Activated T-cell treated with anti-CD3 and anti-CD28 coated beads for 1 hour (primary cell): ENCODE results near the gene GZMH.
"Not testable (repeated sequence)": the region's sequence is repeated elsewhere in the genome, so short reads cannot be mapped to it uniquely, and the experiment has no call there.

Experiments
- DNase-seq: peaks from one replicate; pipeline ENCODE4 v3.0.0-alpha.2; 2020; ENCODE audit warnings: low read depth

The GZMH gene

DNA sequence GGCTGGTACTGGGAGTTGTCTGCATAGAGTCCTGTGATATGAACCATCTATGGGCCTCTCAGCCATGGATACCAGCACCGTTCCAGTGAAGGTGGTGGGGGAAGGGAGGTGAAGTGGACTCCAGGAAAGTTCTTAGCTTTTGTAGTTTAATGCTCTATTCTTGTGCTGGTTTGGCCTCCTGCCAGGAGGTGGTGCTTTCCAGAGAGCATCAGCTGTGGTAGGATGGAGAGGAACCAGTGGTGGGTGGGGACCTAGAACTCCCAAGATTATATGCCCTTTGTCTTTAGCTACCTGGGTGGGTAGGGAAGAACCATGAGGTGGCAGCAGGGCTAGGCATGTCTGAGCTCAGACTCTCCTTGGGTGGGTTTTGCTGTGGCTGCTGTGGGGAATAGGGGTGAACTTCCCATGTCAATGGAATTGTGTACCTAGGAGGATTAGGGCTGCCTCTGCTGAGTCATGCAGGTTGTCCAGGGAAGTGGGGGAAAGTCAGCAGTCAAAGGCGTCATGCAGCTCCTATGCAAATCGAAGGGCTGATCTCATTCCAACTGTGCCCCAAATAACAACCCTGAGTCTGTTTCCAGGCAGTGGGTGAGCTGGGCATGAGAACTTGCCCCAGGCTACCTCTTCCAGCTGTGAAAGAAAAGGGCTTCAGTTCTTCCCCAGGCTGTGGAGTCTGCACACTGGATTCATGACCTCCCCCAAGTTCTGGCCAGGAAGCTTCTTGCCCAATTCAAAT, 14.2 kb downstream of the GZMH start:
- DNase-seq = no peak

DNA sequence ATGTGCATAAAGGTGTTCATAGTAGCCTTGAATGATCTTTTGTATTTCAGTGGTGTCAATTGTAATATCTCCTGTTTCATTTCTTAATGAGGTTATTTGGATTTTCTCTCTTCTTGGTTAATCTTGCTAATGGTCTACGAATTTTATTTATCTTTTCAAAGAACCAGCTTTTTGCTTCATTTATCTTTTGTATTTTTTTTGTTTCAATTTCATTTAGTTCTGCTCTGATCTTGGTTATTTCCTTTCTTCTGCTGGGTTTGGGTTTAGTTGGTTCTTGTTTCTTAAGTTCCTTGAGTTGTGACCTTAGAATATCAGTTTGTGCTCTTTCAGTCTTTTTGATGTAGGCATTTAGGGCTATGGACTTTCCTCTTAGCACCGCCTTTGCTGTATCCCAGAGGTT, 18.5 kb downstream of the GZMH start:
- DNase-seq = not testable (repeated sequence)

DNA sequence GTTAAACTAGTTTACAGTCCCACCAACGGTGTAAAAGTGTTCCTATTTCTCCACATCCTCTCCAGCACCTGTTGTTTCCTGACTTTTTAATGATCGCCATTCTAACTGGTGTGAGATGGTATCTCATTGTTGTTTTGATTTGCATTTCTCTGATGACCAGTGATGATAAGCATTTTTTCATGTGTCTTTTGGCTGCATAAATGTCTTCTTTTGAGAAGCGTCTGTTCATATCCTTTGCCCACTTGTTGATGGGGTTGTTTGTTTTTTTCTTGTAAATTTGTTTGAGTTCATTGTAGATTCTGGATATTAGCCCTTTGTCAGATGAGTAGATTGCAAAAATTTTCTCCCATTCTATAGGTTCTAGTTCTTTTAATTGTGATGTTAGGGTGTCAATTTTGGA, 25.1 kb downstream of the GZMH start:
- not testable (repeated sequence) for DNase-seq

DNA sequence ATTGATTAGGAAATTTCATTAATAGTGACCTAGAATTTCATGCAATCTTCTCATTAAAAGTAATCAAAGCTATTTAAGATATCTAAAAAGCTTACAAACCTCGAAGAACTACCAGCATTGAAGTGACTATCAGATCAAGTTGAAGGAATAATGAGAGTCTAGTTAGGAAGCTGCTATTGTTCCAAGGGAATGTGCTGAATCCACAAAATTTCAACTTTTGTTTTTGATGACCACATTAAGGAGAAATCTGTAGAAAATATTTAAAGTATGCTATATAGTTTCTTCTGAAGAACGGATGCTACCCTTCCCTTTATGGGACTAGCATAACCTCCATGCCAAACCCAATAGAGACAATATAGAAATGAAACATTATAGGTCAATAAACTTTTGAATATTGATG, 30.9 kb downstream of the GZMH start:
- DNase-seq = no peak

DNA sequence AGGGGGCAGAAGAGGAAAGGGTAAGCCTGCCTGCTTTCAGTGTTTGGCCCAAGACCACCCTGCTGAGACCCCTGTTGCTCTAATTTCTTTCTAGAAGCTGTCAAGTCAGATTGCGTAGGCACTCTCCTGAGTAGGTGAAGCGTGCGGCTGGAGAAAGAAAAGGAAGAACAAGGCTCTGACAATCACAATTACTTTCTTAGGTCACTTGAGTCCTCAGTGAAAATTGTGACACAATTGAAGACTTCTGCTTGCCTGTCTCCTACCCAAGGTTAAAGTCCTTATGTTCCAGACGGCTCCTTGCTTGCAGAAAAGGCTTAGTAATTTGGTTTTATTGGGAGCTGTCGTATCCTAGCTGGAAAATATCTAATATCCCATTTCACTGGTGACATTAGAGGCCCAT, 32.7 kb downstream of the GZMH start:
- no peak for DNase-seq

DNA sequence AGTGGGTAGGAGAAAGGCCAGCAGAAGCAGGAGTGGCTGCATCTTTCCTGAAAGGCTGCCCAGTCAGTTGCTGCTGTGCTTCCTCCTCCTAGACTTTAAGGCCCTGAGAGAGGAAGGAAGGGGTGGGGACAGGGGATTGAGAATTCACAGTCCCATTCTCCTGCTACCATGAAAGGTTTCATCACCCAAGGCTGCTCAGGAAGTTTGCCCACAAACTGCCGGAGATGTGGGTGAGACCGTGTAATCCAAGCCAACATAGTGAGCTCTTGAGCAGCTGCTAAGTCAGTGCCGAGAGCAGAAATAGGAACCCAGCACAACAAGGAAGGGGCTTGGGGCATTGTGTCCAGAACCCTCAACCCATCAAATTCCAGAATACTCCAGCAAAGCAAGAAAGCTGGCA, 33.3 kb downstream of the GZMH start, which contains the start of gene CTSG:
Gene CTSG (minus strand): TSS at position 69 of the 400 bp plus-strand sequence. CDS start 27 bp downstream, at position 42.
- DNase-seq = no peak

DNA sequence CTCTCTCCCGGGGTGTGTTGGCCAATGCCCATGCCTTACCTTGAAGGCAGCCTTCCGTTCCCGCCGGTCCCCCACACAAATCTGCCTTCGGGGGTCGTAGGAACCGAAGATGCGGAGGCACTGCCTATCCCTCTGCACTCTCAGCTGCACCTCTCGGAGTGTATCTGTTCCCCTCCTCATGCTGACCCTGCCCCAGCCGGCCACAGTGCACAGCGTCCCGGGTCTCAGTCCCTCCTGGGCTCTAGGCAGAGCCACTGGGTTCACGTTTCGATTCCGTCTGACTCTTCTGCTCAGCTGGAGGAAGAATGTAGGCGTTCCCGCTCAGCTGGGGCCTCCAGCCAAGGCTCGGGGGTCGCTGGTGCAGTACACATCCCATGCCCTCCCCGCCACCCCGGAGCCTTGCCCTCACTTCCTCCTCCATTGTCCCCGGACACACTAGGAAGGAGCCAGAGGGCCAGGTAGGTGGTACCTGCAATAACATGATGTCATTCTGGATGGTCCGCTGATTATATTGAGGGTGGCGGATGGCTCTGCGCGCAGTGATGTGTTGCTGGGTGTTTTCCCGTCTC, 35.2 kb downstream of the GZMH start:
- DNase-seq = no peak

DNA sequence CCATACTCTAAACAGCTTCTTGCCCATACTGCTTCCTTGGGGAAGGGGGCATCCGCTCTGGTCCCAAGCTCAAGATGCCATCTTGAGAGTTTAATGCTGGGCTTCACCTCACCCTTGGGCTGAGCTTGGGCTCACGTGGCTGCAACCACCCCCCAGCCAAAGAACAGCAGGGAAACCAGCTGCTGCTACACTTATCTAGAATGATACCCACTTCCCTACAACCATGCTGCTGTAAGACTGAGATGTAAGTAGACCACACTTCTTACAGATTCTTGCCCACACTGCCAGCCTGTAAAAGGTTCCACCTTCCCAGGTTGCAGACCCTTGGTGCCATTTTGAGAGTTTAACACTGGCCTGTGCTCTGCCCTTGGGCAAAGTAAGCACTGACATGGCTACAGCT, 43.2 kb downstream of the GZMH start:
- DNase-seq = no peak

DNA sequence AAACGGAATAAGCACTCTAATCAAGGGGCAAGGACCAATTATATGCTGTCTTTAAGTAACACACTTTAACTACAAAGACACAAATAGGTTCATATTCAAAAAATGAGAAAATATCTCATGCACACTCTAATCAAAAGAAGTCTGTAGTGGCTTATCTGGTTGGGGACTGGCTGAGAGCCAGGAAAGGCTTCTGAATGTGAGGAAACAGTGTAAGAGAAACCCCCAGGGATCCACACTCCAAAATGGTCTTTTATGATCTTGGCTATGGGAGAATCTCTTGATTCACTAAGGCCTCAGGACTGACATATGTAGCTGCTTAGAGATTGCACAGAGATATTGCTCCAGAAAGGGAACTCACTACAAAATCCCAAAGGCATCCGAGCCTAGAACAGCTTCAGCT, 43.7 kb downstream of the GZMH start:
- no peak for DNase-seq

DNA sequence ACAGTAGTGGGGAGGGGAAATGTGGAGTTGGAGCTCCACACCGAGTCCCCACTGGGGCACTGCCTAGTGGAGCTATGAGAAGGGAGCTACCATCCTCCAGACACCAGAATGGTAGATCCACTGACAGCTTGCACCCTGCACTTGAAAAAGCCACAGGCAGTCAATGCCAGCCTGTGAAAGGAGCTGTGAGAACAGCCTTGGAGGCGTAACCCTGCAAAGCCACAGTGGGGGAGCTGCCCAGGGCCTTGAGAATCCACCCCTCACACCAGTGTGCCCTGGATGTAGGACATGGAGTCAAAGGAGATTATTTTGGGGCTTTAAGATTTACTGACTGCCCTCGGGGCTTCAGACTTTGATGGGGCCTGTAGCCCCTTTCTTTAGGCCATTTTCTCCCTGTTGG, 46.0 kb downstream of the GZMH start:
- DNase-seq = no peak

DNA sequence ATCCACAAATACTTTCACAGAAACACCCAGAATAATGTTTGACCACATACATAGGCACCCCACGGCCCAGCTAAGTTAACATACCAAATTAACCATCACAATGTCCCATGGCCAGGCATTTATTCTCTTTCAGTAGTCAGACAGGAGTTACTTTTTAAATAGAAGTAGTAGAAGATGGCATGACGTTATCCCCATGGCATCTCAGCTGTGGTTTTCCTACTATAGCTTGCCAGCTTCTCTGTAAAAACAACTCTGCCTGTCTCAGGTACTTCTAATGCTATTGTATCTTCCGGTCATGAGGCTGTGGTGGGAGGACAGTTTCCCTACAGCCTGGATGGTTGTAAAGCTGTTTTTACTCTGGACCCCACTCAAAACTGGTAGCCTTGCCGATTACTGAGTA, 52.7 kb downstream of the GZMH start:
- no peak for DNase-seq
